Chondrocyte (in vitro differentiated cells): Measurements from ENCODE around the gene GPC3. TPM values are rescaled to one million over a fixed set of nuclear protein-coding genes. Genes with fewer than 3 reads are reported as not detected.

Source experiments
- DNase-seq: peaks from one replicate; pipeline ENCODE4 v3.0.0; 2021; ENCODE audit warnings: mixed read lengths, low spot score
- H3K27ac Mint-ChIP-seq: one replicate; pipeline ENCODE4 v1.8.0; 2021; ENCODE audit warnings: mild to moderate bottlenecking, moderate library complexity, mixed read lengths; ENCODE audit not compliant: unreplicated experiment
- H3K27me3 Mint-ChIP-seq: 2 replicates; pipeline ENCODE4 v1.8.0; 2021; ENCODE audit warnings: low read depth, mixed read lengths
- H3K36me3 Mint-ChIP-seq: 2 replicates; pipeline ENCODE4 v1.8.0; 2021; ENCODE audit warnings: low read depth, mixed read lengths
- H3K4me1 Mint-ChIP-seq: 2 replicates; pipeline ENCODE4 v1.8.0; 2021; ENCODE audit warnings: low read depth, mild to moderate bottlenecking, mixed read lengths
- H3K4me3 Mint-ChIP-seq: one replicate; pipeline ENCODE4 v1.8.0; 2021; ENCODE audit warnings: mild to moderate bottlenecking, moderate library complexity, mixed read lengths; ENCODE audit not compliant: unreplicated experiment
- H3K9me3 Mint-ChIP-seq: 2 replicates; pipeline ENCODE4 v1.8.0; 2021; ENCODE audit warnings: low read depth, mixed read lengths
- CTCF ChIP-seq: fragments of 200-600 bp; sonication (generic); IDR thresholded peaks from 2 replicates; pipeline ENCODE4 v1.5.0; 2021; ENCODE audit warnings: antibody characterized with exemption, mild to moderate bottlenecking, moderate library complexity
- total RNA-seq: library from RNA; stranded (reverse); gene quantifications from 3 replicates; pipeline ENCODE4 v1.2.1, GENCODE V29; 2021

GPC3 gene
- total RNA-seq, 1 donor from 2014 or later: 1.9 TPM

- no peak for TF ChIP-seq CTCF
- H3K27ac Mint-ChIP-seq: no peak overlapping the region
- no peaks in the 10 kb centered on the region for H3K36me3 Mint-ChIP-seq
These were observed 391.9 kb downstream of the GPC3 start for GRCh38 chrX:133593531-133593930.

GRCh38 chrX:133590703-133591505 is 394.5 kb downstream of the GPC3 start:
- Mint-ChIP-seq H3K4me1 (peaks cover 18% of the 10 kb centered on the region), H3K27ac (no peak overlapping the region), H3K27me3 (no peaks in the 10 kb centered on the region), H3K36me3 (no peaks in the 10 kb centered on the region), H3K9me3 (no peaks in the 10 kb centered on the region), H3K4me3 (no peak overlapping the region)
- no peak for DNase-seq
- no peak for TF ChIP-seq CTCF

More at GRCh38 chrX:133593531-133593930, 391.9 kb downstream of the GPC3 start:
- no peak overlapping the region for H3K4me3 Mint-ChIP-seq
- H3K9me3 Mint-ChIP-seq: no peaks in the 10 kb centered on the region
- no peak for DNase-seq
- peaks cover 10% of the 10 kb centered on the region for H3K4me1 Mint-ChIP-seq
- H3K27me3 Mint-ChIP-seq: no peaks in the 10 kb centered on the region

GRCh38 chrX:133588827-133589226 is 396.6 kb downstream of the GPC3 start:
- Mint-ChIP-seq H3K4me1 (peaks cover 18% of the 10 kb centered on the region), H3K27ac (no peak overlapping the region), H3K9me3 (no peaks in the 10 kb centered on the region), H3K4me3 (no peak overlapping the region), H3K36me3 (no peaks in the 10 kb centered on the region), H3K27me3 (no peaks in the 10 kb centered on the region)
- TF ChIP-seq CTCF: no peak
- no peak for DNase-seq

GRCh38 chrX:133587818-133588217 is 397.6 kb downstream of the GPC3 start:
- TF ChIP-seq CTCF: no peak
- H3K27ac Mint-ChIP-seq: no peak overlapping the region
- DNase-seq: no peak
- H3K27me3 Mint-ChIP-seq: no peaks in the 10 kb centered on the region
- H3K4me1 Mint-ChIP-seq: peaks cover 18% of the 10 kb centered on the region
- no peaks in the 10 kb centered on the region for H3K36me3 Mint-ChIP-seq
- no peaks in the 10 kb centered on the region for H3K9me3 Mint-ChIP-seq
- H3K4me3 Mint-ChIP-seq: no peak overlapping the region

- Mint-ChIP-seq H3K4me3 (no peak overlapping the region), H3K4me1 (peaks cover 24% of the 10 kb centered on the region), H3K27ac (no peak overlapping the region), H3K9me3 (no peaks in the 10 kb centered on the region), H3K36me3 (no peaks in the 10 kb centered on the region), H3K27me3 (no peaks in the 10 kb centered on the region)
- TF ChIP-seq CTCF: no peak
- DNase-seq: no peak
These were observed 398.3 kb downstream of the GPC3 start for GRCh38 chrX:133587071-133587470.
